Dedifferentiated amniotic fluid mesenchymal stem cell (primary cell): ENCODE data around the gene JADE1.
A peak's percentile ranks its signal among the peaks of the same experiment; 100 is the strongest.

Source experiments
- DNase-seq: peaks from one replicate; pipeline ENCODE4 v3.0.0-alpha.2; 2016; ENCODE audit errors: extremely low spot score

JADE1 gene

GRCh38 chr4:128809477-128810330, at the start of gene JADE1:
TSS of gene JADE1 (plus strand) at chr4:128809700. CDS start at chr4:128831759, 22,059 bp downstream.
- DNase-seq: peak; percentile 91

- no peak for DNase-seq
Observed at GRCh38 chr4:128766781-128767180, 42.7 kb upstream of the JADE1 start.

GRCh38 chr4:128768373-128768996, 41.0 kb upstream of the JADE1 start:
- no peak for DNase-seq

GRCh38 chr4:128769011-128769410, 40.5 kb upstream of the JADE1 start:
- DNase-seq: no peak

GRCh38 chr4:128770807-128771206, 38.7 kb upstream of the JADE1 start:
- DNase-seq: no peak

GRCh38 chr4:128775477-128775876, 34.0 kb upstream of the JADE1 start:
- no peak for DNase-seq

- DNase-seq: no peak
Observed at GRCh38 chr4:128775916-128776315, 33.6 kb upstream of the JADE1 start.

- DNase-seq: peak; percentile 75
Observed at GRCh38 chr4:128776794-128777216, 32.7 kb upstream of the JADE1 start.

- no peak for DNase-seq
Observed at GRCh38 chr4:128780688-128781087, 28.8 kb upstream of the JADE1 start.

GRCh38 chr4:128782076-128782715, 27.3 kb upstream of the JADE1 start:
- no peak for DNase-seq

GRCh38 chr4:128782875-128783614, 26.5 kb upstream of the JADE1 start:
- no peak for DNase-seq

GRCh38 chr4:128787509-128788311, 21.8 kb upstream of the JADE1 start:
- DNase-seq: no peak

- no peak for DNase-seq
Observed at GRCh38 chr4:128793859-128794672, 15.4 kb upstream of the JADE1 start.

- no peak for DNase-seq
Observed at GRCh38 chr4:128796934-128797333, 12.6 kb upstream of the JADE1 start.

- no peak for DNase-seq
Observed at GRCh38 chr4:128800284-128800683, 9.2 kb upstream of the JADE1 start.

- DNase-seq: no peak
Observed at GRCh38 chr4:128800701-128801284, 8.7 kb upstream of the JADE1 start.

- no peak for DNase-seq
Observed at GRCh38 chr4:128802680-128803628, 6.5 kb upstream of the JADE1 start.

- no peak for DNase-seq
Observed at GRCh38 chr4:128803783-128804182, 5.7 kb upstream of the JADE1 start.
